Peyer's patch (tissue), 4 donors: Measurements from ENCODE around the gene SLC35G6. TPM values are rescaled to one million over a fixed set of nuclear protein-coding genes. Genes with fewer than 3 reads are reported as not detected.

ENCODE experiments used
- DNase-seq, 3 donors: peaks; one replicate each; pipeline ENCODE4 v3.0.0-alpha.2; 2017 to 2019
- H3K27ac ChIP-seq, 4 donors: fragments of 200-600 bp; sonication (generic); one replicate each; pipeline ENCODE4 v1.5.1; 2016 to 2019
- H3K27me3 ChIP-seq, 2 donors: fragments of 200-600 bp; sonication (generic); one replicate each; pipeline ENCODE4 v1.5.1; 2019
- H3K36me3 ChIP-seq, 3 donors: fragments of 200-600 bp; sonication (generic); one replicate each; pipeline ENCODE4 v1.5.1; 2016 to 2019
- H3K4me1 ChIP-seq, 4 donors: fragments of 200-600 bp; sonication (generic); one replicate each; pipeline ENCODE4 v1.5.1; 2016 to 2019
- H3K4me3 ChIP-seq, 4 donors: fragments of 200-600 bp; sonication (generic); 1 replicate in 3 of 4; 2 replicates in 1 of 4; pipeline ENCODE4 v1.5.1; 2016 to 2019; ENCODE audit warnings: mild to moderate bottlenecking in 1 of 4
- H3K9me3 ChIP-seq, 4 donors: fragments of 200-600 bp; sonication (generic); one replicate each; pipeline ENCODE4 v1.5.1; 2016 to 2019; ENCODE audit warnings: mild to moderate bottlenecking in 1 of 4
- POLR2A ChIP-seq, 2 donors: fragments of 450-650 bp; IDR thresholded peaks; one replicate each; pipeline ENCODE4 v1.5.1; 2017; ENCODE audit warnings: antibody characterized with exemption in 2 of 2, mild to moderate bottlenecking in 2 of 2, moderate library complexity in 2 of 2
- total RNA-seq, 4 donors: library from RNA; depleted of rRNA; stranded (reverse); fragments of >200 nt; gene quantifications; one replicate each; pipeline ENCODE4 v1.1.0, GENCODE V29; 2016
- TF ChIP-seq, protein P1 (sequence below), 6 experiments: fragments of 450-650 bp in 4 of 6; fragments of 200-600 bp in 2 of 6; sonication (generic) in 1 of 6; IDR thresholded peaks; one replicate each; pipeline ENCODE4 v1.5.1; 2017 to 2019; ENCODE audit warnings: antibody characterized with exemption in 6 of 6, mild to moderate bottlenecking in 3 of 6, moderate library complexity in 1 of 6

Gene SLC35G6
- total RNA-seq, 4 donors from 2014 or later = not detected

DNA sequence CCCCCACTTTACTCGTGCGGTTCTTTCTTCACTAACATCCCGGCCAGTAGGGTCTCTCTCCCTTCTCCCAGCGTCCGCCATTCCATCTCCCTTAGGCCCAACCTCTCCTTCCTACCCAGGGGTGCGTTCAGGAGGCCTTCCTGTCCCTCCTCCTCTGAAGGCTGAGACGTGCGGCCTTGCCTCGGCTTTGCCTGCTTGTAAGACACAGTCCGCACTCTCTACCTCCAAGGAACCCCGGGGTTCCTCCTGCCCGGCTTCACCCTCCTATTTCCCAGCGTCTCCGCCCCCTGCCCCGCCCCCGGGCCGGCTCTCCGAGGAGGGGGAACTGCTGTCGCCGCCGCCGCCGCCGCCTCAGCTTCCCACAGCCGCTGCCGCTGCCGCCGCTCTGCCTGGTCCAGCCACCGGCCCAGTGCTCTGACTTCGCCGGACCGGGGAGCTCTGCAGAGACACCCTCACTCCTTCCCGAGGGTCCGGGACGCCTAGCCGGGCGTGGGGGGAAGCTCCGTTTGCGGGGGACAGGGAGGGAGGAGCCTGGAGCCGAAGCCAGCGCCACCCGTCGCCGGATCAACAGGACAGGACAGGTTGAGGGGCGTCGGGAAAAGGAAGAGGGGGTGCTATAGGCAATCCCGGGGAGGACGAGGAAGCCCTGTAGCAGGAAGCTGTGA lies 43.2 kb upstream of the SLC35G6 start:
- no peak for TF ChIP-seq POLR2A (IDR thresholded peaks at IDR 0.05)
- TF ChIP-seq, protein P1, sequence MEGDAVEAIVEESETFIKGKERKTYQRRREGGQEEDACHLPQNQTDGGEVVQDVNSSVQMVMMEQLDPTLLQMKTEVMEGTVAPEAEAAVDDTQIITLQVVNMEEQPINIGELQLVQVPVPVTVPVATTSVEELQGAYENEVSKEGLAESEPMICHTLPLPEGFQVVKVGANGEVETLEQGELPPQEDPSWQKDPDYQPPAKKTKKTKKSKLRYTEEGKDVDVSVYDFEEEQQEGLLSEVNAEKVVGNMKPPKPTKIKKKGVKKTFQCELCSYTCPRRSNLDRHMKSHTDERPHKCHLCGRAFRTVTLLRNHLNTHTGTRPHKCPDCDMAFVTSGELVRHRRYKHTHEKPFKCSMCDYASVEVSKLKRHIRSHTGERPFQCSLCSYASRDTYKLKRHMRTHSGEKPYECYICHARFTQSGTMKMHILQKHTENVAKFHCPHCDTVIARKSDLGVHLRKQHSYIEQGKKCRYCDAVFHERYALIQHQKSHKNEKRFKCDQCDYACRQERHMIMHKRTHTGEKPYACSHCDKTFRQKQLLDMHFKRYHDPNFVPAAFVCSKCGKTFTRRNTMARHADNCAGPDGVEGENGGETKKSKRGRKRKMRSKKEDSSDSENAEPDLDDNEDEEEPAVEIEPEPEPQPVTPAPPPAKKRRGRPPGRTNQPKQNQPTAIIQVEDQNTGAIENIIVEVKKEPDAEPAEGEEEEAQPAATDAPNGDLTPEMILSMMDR (IDR thresholded peaks at IDR 0.05) = no peak
- no peaks in the 10 kb centered on the region for H3K36me3 ChIP-seq
- DNase-seq = peak; percentile 53 to 73 (median 68)
- H3K27ac ChIP-seq = peak overlapping the region in 1 of 4 donors; percentile 78
- peaks cover 0 to 19% of the 10 kb centered on the region in 2 donors for H3K27me3 ChIP-seq
- peak overlapping the region in 3 of 4 donors; percentile 36 to 76 (median 67) for H3K4me3 ChIP-seq
- no peaks in the 10 kb centered on the region for H3K9me3 ChIP-seq
- H3K4me1 ChIP-seq = peaks cover 8 to 48% (median 30%) of the 10 kb centered on the region in 4 donors

DNA sequence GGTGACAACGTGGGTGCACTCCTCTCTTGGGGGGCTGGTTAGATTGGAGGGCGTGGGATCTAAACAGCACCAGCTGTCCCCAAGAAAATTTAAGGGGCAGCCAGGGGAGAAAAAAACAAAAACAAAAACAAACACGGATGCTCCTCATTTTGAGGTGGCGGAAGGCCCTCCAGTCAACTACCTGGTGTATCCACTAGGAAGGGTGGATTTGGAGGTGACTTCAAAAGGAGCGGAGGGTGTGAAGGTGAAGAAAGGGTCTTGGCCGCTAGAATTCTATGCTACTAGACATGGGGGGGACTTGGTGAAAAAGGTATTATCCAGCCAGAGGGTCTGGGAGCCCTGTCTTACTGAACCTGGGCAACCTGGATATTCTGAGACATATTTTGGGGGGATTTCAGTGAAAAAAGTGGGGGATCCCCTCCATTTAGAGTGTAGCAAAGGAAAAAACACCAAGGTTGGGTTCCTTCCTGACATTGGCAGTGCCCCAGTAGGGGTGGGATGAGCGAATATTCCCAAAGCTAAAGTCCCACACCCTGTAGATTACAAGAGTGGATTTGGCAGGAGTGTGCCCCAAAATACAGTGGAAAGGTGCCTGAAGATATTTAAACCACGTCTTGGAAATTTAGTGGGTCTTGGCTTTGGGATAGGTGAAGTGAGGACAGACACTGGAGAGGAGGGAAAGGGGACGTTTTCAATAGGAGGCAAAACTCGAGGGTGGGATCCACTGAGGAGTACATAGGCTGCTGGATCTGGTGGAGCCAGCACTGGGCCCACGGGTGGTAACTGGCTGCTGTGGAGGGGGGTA lies 42.4 kb upstream of the SLC35G6 start:
- H3K4me3 ChIP-seq = peak overlapping the region in 1 of 4 donors; percentile 67
- no peak for DNase-seq
- no peaks in the 10 kb centered on the region for H3K36me3 ChIP-seq
- H3K27ac ChIP-seq = peak overlapping the region in 1 of 4 donors; percentile 42
- H3K9me3 ChIP-seq = no peaks in the 10 kb centered on the region
- no peak for TF ChIP-seq POLR2A (IDR thresholded peaks at IDR 0.05)
- TF ChIP-seq, protein P1 (IDR thresholded peaks at IDR 0.05) = no peak
- H3K4me1 ChIP-seq = peaks cover 8 to 48% (median 30%) of the 10 kb centered on the region in 4 donors
- peaks cover 0 to 19% of the 10 kb centered on the region in 2 donors for H3K27me3 ChIP-seq

DNA sequence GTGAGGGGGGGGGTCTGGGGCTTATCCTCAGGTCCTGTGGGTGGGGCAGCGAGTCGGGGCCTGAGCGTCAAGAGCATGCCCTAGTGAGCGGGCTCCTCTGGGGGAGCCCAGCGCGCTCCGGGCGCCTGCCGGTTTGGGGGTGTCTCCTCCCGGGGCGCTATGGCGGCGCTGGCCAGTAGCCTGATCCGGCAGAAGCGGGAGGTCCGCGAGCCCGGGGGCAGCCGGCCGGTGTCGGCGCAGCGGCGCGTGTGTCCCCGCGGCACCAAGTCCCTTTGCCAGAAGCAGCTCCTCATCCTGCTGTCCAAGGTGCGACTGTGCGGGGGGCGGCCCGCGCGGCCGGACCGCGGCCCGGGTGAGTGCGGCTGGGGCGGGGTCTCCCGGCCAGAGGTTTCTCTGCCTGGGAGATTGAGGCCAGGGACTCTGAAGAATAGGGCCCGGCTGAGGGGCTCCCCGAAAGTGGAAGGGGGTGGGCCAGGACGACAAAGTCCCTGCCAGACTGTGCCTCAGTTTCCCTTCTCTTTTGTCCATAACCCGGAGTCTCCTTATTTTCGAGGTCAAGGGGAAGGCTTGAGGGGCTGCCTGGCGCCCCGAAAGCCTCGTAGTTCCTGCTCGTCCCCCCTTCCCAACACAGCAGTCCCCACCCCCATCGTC lies 41.7 kb upstream of the SLC35G6 start, which contains the start of gene FGF11:
TSS of gene FGF11 (plus strand) at position 51 of the 651 bp plus-strand sequence. CDS start at position 160, 109 bp downstream.
- H3K27ac ChIP-seq = peak within 1 kb of the TSS in 1 of 4 donors; percentile 78
- peak within 1 kb of the TSS; percentile 3 to 76 (median 55) for H3K4me3 ChIP-seq
- H3K36me3 ChIP-seq = no peaks in the 10 kb centered on the region
- no peaks in the 10 kb centered on the region for H3K9me3 ChIP-seq
- no peak for TF ChIP-seq POLR2A (IDR thresholded peaks at IDR 0.05)
- TF ChIP-seq, protein P1 (IDR thresholded peaks at IDR 0.05) = no peak
- peaks cover 0 to 19% of the 10 kb centered on the region in 2 donors for H3K27me3 ChIP-seq
- peaks cover 8 to 48% (median 30%) of the 10 kb centered on the region in 4 donors for H3K4me1 ChIP-seq
- no peak for DNase-seq

DNA sequence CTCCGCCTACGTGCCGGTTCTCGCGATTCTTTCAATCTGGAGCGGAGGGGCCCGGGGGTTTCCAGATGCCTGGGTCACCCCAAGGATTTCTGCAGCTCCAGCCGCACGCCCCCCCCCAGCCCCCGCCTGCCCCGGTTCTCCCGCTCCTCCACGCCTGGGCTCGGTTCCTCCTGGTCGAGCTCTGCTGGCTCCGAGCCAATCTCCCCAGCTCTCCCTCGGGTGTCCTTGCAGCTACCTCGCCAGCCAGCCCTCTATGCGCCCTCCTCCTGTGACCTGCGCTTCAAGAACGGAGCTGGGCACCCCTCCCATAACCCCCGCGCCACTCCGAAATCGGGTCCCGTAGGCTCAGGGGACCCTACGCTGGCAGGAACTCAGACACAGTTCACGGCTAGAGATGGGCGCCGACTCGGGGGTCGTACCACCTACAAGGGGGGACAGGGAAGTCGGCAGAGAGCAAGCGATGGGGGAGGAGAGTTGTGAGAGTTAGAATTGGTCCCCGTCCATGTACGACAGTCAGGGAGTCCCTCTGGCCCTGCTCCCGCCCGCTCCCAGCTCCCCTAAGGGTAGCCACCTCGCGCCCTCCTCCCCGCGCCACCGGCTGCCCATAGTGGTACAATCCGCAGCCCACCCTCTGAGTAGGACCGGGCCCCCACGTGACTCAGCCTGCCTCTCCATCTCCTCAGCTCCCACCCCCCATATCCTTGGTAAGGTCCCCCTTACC lies 41.0 kb upstream of the SLC35G6 start:
- H3K27me3 ChIP-seq = peaks cover 0 to 19% of the 10 kb centered on the region in 2 donors
- H3K4me3 ChIP-seq = peak overlapping the region; percentile 3 to 43 (median 40)
- DNase-seq = peak in 2 of 3 donors; percentile 38 to 74
- peaks cover 8 to 53% (median 35%) of the 10 kb centered on the region in 4 donors for H3K4me1 ChIP-seq
- H3K27ac ChIP-seq = peak overlapping the region in 1 of 4 donors; percentile 42
- H3K9me3 ChIP-seq = no peaks in the 10 kb centered on the region
- TF ChIP-seq, protein P1 (IDR thresholded peaks at IDR 0.05) = no peak
- TF ChIP-seq POLR2A (IDR thresholded peaks at IDR 0.05) = no peak
- H3K36me3 ChIP-seq = no peaks in the 10 kb centered on the region

DNA sequence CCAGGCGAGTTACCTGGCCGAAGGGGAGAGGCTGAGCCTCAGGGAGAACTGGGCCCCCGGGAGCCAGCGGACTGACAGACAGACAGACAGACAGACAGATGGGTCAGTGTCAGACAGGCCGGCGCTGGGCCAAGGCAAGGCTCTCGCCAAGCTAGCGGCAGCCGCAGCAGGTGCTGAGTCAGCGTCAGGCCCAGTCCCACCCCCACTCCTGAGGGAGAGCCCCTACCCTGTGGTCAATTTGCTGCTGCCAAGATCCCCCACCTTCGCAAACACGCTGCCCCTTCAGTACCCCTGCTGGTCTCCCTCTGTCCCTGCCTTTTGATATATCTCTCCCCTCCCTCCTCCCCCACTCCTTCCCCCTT lies 40.4 kb upstream of the SLC35G6 start:
- H3K4me1 ChIP-seq = peaks cover 8 to 51% (median 38%) of the 10 kb centered on the region in 4 donors
- no peaks in the 10 kb centered on the region for H3K36me3 ChIP-seq
- peaks cover 0 to 19% of the 10 kb centered on the region in 2 donors for H3K27me3 ChIP-seq
- TF ChIP-seq, protein P1 (IDR thresholded peaks at IDR 0.05) = no peak
- TF ChIP-seq POLR2A (IDR thresholded peaks at IDR 0.05) = no peak
- H3K27ac ChIP-seq = peak overlapping the region in 1 of 4 donors; percentile 42
- H3K4me3 ChIP-seq = peak overlapping the region in 1 of 4 donors; percentile 37
- no peak for DNase-seq
- no peaks in the 10 kb centered on the region for H3K9me3 ChIP-seq
